CD14-positive monocyte (primary cell): Measurements from ENCODE around the gene TRAF3. TPM values are rescaled to one million over a fixed set of nuclear protein-coding genes. Genes with fewer than 3 reads are reported as not detected.

Experiments used
- DNase-seq, 3 donors: peaks; one replicate each; pipeline ENCODE4 v3.0.0-alpha.2; 2011 to 2022
- H2AFZ ChIP-seq: 2 replicates; pipeline ENCODE4 v1.6.0; 2012; ENCODE audit warnings: mild to moderate bottlenecking, low read depth, low read length, inconsistent platforms; ENCODE audit not compliant: insufficient read depth, poor library complexity, severe bottlenecking
- H3K27ac ChIP-seq, 2 donors: 1 replicate in 1 of 2; 2 replicates in 1 of 2; pipeline ENCODE4 v1.5.1; 2012 to 2013; ENCODE audit warnings: low read length in 2 of 2, control low read depth in 1 of 2, inconsistent platforms in 1 of 2, low read depth in 1 of 2, mild to moderate bottlenecking in 1 of 2
- H3K27me3 ChIP-seq, 2 donors: one replicate each; pipeline versions ENCODE4 v1.6.0 to v1.6.1; 2011 to 2013; ENCODE audit warnings: low read length in 2 of 2; ENCODE audit not compliant: control insufficient read depth in 2 of 2, insufficient read depth in 2 of 2
- H3K36me3 ChIP-seq, 2 donors: replicated peaks in 1 of 2; 1 replicate in 1 of 2; 2 replicates in 1 of 2; pipeline versions ENCODE4 v1.5.1 to v1.6.1; 2012 to 2013; ENCODE audit warnings: low read length in 2 of 2, control low read depth in 1 of 2, inconsistent platforms in 1 of 2, mild to moderate bottlenecking in 1 of 2; ENCODE audit not compliant: insufficient read depth in 2 of 2, control insufficient read depth in 1 of 2
- H3K4me1 ChIP-seq, 2 donors: 1 replicate in 1 of 2; 2 replicates in 1 of 2; pipeline versions ENCODE4 v1.5.1 to v1.6.1; 2012 to 2013; ENCODE audit warnings: low read length in 2 of 2, control low read depth in 1 of 2, inconsistent platforms in 1 of 2, mild to moderate bottlenecking in 1 of 2, moderate library complexity in 1 of 2; ENCODE audit not compliant: insufficient read depth in 2 of 2, control insufficient read depth in 1 of 2
- H3K4me2 ChIP-seq: replicated peaks from 2 replicates; pipeline ENCODE3; 2012; ENCODE audit warnings: low read length, moderate library complexity, mild to moderate bottlenecking; ENCODE audit not compliant: poor library complexity, severe bottlenecking; ENCODE audit errors: extremely low read depth
- H3K4me3 ChIP-seq, 3 experiments: fragments of 200-600 bp in 1 of 3; sonication (generic) in 1 of 3; replicated peaks in 1 of 3; 1 replicate in 2 of 3; 2 replicates in 1 of 3; pipeline ENCODE4 v1.5.1; 2011 to 2013; ENCODE audit warnings: low read length in 3 of 3, mild to moderate bottlenecking in 3 of 3, control low read depth in 2 of 3, low read depth in 2 of 3, inconsistent platforms in 1 of 3, moderate library complexity in 1 of 3
- H3K79me2 ChIP-seq: 2 replicates; pipeline ENCODE4 v1.6.0; 2012; ENCODE audit warnings: mild to moderate bottlenecking, control low read depth, inconsistent platforms, low read length, moderate library complexity; ENCODE audit not compliant: insufficient read depth
- H3K9ac ChIP-seq: 2 replicates; pipeline ENCODE4 v1.6.0; 2017; ENCODE audit warnings: low read length, mild to moderate bottlenecking; ENCODE audit not compliant: insufficient read depth, poor library complexity, severe bottlenecking
- H3K9me3 ChIP-seq, 2 donors: replicated peaks in 1 of 2; 1 replicate in 1 of 2; 2 replicates in 1 of 2; pipeline versions ENCODE4 v1.5.1 to v1.6.1; 2012 to 2013; ENCODE audit warnings: low read length in 2 of 2, control low read depth in 1 of 2; ENCODE audit not compliant: control insufficient read depth in 1 of 2, insufficient read depth in 1 of 2
- H4K20me1 ChIP-seq: 2 replicates; pipeline ENCODE4 v1.6.0; 2012; ENCODE audit warnings: mild to moderate bottlenecking, low read length, control low read depth, moderate library complexity; ENCODE audit not compliant: insufficient read depth
- H3K27ac Mint-ChIP-seq, 7 donors: one replicate each; pipeline ENCODE4 v1.8.0; 2020; ENCODE audit warnings: mild to moderate bottlenecking in 7 of 7, mixed read lengths in 7 of 7, moderate library complexity in 6 of 7, inconsistent platforms in 2 of 7
- H3K27me3 Mint-ChIP-seq, 3 donors: one replicate each; pipeline ENCODE4 v1.8.0; 2021 to 2022; ENCODE audit warnings: low read depth in 3 of 3, mild to moderate bottlenecking in 3 of 3, mixed read lengths in 3 of 3, moderate library complexity in 3 of 3, inconsistent platforms in 1 of 3
- H3K36me3 Mint-ChIP-seq, 2 donors: one replicate each; pipeline ENCODE4 v1.8.0; 2020; ENCODE audit warnings: mixed read lengths in 2 of 2, inconsistent platforms in 1 of 2, mild to moderate bottlenecking in 1 of 2
- H3K4me1 Mint-ChIP-seq: one replicate; pipeline ENCODE4 v1.8.0; 2020; ENCODE audit warnings: mild to moderate bottlenecking, mixed read lengths
- H3K4me3 Mint-ChIP-seq, 2 donors: one replicate each; pipeline ENCODE4 v1.8.0; 2020; ENCODE audit warnings: mild to moderate bottlenecking in 2 of 2, mixed read lengths in 2 of 2, moderate library complexity in 1 of 2
- H3K9me3 Mint-ChIP-seq, 7 donors: one replicate each; pipeline ENCODE4 v1.8.0; 2020 to 2022; ENCODE audit warnings: mixed read lengths in 7 of 7, mild to moderate bottlenecking in 6 of 7, moderate library complexity in 6 of 7, inconsistent platforms in 2 of 7
- WGBS: methylation state at CpG from one replicate; pipeline ENCODE4 v1.1.5; 2013; ENCODE audit warnings: missing lambda C conversion rate; ENCODE audit not compliant: insufficient coverage; 5-methylcytosine and 5-hydroxymethylcytosine counted together
- intact Hi-C, 2 donors: fragments of 100-400 bp; cut with micrococcal nuclease; formaldehyde crosslinking; loops; one replicate each; pipeline versions ENCODE4 v1.15.0 to v1.15.1; 2023
- polyA plus RNA-seq, 3 donors: library from polyadenylated mRNA; depleted of rRNA in 1 of 3; unstranded in 2 of 3; stranded (reverse) in 1 of 3; fragments of 300-500 nt in 2 of 3; fragments of >200 nt in 1 of 3; fragmentation: Illumina TruSeq in 2 of 3; gene quantifications; 1 replicate in 2 of 3; 2 replicates in 1 of 3; pipeline ENCODE4 v1.2.3, GENCODE V29; 2012 to 2021
- TF ChIP-seq, protein P1 (sequence below): fragments of 200-600 bp; IDR thresholded peaks from one replicate; pipeline ENCODE4 v1.8.0; 2022; ENCODE audit warnings: antibody characterized with exemption, mild to moderate bottlenecking

Gene TRAF3
- polyA plus RNA-seq, 3 donors, result 12.0 to 37.6 (median 17.3) TPM

DNA sequence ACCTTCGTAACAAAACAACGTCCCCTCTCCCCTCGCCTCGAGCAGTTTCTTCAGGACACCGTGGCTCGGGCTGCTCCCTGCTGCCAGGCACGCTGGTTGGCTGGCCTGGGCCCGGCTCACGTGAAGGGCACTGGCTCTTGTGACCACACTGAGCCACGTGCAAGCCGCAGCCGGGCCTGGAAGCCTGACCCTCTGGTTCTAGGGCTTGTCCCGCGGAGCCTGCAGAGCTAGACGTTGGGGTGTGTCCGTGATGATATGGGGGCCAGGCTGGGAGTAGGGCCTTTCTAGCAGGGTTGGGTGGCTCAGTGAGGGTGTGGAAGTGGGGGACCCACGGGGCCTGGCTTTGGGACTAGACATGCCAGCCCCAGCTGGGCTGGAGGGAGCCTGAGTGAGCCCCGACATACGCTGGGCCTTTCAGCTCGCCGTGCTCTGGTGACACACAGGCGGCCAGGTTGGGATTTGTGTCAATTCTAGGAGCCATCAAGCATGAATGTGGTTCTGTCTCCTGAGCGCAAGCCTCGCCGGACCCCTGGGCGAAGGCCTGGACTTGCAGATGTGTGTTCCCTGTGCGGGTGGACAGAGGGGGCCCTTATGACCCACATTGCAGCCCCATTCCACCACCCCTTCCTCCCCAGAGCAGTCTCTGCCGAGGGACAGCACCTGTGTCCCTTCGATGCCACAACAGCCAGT is 131.7 kb downstream of the TRAF3 start:
- no peak overlapping the region for H3K4me3 Mint-ChIP-seq
- DNase-seq, result no peak
- H3K36me3 ChIP-seq, result peaks cover 27 to 62% of the 10 kb centered on the region in 2 donors

DNA sequence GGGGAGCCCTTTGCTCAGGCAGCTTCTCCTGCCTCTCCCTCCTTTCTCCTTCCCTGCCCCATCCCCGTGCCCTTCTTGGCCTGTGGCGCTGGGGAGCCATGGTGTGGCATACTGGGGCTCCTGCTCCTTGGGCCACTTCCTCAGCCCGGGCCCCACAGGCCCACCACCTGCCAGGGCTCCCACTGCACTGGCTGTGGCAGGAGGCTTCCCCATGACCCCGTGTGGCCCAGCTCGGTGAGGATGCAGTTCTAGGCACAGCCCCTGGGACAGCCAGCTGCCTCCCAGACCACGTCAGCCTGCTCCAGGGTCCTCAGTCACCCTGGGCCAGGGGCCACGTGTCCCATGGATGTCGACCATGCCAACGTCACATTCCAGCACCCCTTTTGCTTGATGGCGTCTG is 132.2 kb downstream of the TRAF3 start:
- H3K36me3 ChIP-seq, result peaks cover 24 to 57% of the 10 kb centered on the region in 2 donors
- 89% methylated on average over 9 of the region's 10 CpGs for WGBS
- no peak for DNase-seq

More for the DNA sequence above, 131.7 kb downstream of the TRAF3 start:
- WGBS, result 97% methylated on average over 27 of the region's 29 CpGs
- peaks cover 0 to 2% (median 0%) of the 10 kb centered on the region in 3 donors for H3K27me3 Mint-ChIP-seq
- H3K4me2 ChIP-seq, result no peak overlapping the region
- TF ChIP-seq, protein P1, sequence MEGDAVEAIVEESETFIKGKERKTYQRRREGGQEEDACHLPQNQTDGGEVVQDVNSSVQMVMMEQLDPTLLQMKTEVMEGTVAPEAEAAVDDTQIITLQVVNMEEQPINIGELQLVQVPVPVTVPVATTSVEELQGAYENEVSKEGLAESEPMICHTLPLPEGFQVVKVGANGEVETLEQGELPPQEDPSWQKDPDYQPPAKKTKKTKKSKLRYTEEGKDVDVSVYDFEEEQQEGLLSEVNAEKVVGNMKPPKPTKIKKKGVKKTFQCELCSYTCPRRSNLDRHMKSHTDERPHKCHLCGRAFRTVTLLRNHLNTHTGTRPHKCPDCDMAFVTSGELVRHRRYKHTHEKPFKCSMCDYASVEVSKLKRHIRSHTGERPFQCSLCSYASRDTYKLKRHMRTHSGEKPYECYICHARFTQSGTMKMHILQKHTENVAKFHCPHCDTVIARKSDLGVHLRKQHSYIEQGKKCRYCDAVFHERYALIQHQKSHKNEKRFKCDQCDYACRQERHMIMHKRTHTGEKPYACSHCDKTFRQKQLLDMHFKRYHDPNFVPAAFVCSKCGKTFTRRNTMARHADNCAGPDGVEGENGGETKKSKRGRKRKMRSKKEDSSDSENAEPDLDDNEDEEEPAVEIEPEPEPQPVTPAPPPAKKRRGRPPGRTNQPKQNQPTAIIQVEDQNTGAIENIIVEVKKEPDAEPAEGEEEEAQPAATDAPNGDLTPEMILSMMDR, result no peak
- peak overlapping the region in 1 of 7 donors; percentile 50 for H3K27ac Mint-ChIP-seq
- no peaks in the 10 kb centered on the region for H3K27me3 ChIP-seq
- H3K79me2 ChIP-seq, result no peaks in the 10 kb centered on the region
- H4K20me1 ChIP-seq, result peaks cover 42% of the 10 kb centered on the region
- peaks cover 0 to 4% (median 0%) of the 10 kb centered on the region in 7 donors for H3K9me3 Mint-ChIP-seq
- intact Hi-C loops, result no loop called here
- peaks cover 33 to 61% of the 10 kb centered on the region in 2 donors for H3K36me3 Mint-ChIP-seq
- no peak overlapping the region for H3K9ac ChIP-seq
- H3K4me1 Mint-ChIP-seq, result no peaks in the 10 kb centered on the region
- no peaks in the 10 kb centered on the region for H3K9me3 ChIP-seq
- H3K27ac ChIP-seq, result no peak overlapping the region
- H2AFZ ChIP-seq, result no peak overlapping the region
- no peaks in the 10 kb centered on the region for H3K4me1 ChIP-seq
- no peak overlapping the region for H3K4me3 ChIP-seq

More for the DNA sequence above, 132.2 kb downstream of the TRAF3 start:
- H3K4me2 ChIP-seq, result no peak overlapping the region
- H3K27ac ChIP-seq, result no peak overlapping the region
- H3K79me2 ChIP-seq, result no peaks in the 10 kb centered on the region
- H4K20me1 ChIP-seq, result peaks cover 45% of the 10 kb centered on the region
- H3K9ac ChIP-seq, result no peak overlapping the region
- no peaks in the 10 kb centered on the region for H3K4me1 ChIP-seq
- Mint-ChIP-seq H3K27ac (peak overlapping the region in 1 of 7 donors; percentile 26), H3K36me3 (peaks cover 33 to 55% of the 10 kb centered on the region in 2 donors), H3K4me1 (no peaks in the 10 kb centered on the region), H3K9me3 (peaks cover 0 to 4% (median 0%) of the 10 kb centered on the region in 7 donors), H3K4me3 (no peak overlapping the region), H3K27me3 (peaks cover 0 to 2% (median 0%) of the 10 kb centered on the region in 3 donors)
- no peak overlapping the region for H3K4me3 ChIP-seq
- H2AFZ ChIP-seq, result no peak overlapping the region
- intact Hi-C loops, result no loop called here
- no peaks in the 10 kb centered on the region for H3K27me3 ChIP-seq
- H3K9me3 ChIP-seq, result no peaks in the 10 kb centered on the region
- TF ChIP-seq, protein P1, result no peak
